PC-3 (cell line): ENCODE data around the gene SYVN1. TPM values are rescaled to one million over a fixed set of nuclear protein-coding genes. Genes with fewer than 3 reads are reported as not detected.

ENCODE experiments used
- ATAC-seq: fragments of 200-7000 bp; cut with Tn5 transposase; 2 replicates; pipeline ENCODE4 v1.9.1; 2020; ENCODE audit warnings: mild to moderate bottlenecking, moderate library complexity
- BruUV-seq: library from RNA; stranded (reverse); fragments of 400-500 nt; replicated peaks from 2 replicates; lab custom pipeline; 2021; lab: Mats Ljungman, UMichigan
- CTCF ChIA-PET: fragments of 300-600 bp; sonication (Branson Sonifier 250); formaldehyde crosslinking; loops from one replicate; lab custom pipeline; 2022; ENCODE audit warnings: antibody characterized with exemption; lab: Charles Lee
- POLR2A ChIA-PET: fragments of 300-600 bp; sonication (Branson Sonifier 250); formaldehyde crosslinking; loops from one replicate; lab custom pipeline; 2022; ENCODE audit warnings: antibody characterized with exemption; ENCODE audit not compliant: unreplicated experiment; lab: Charles Lee
- DNase-seq: peaks from one replicate; pipeline ENCODE4 v3.0.0-alpha.2; 2015
- H2AFZ ChIP-seq: fragments of 300-600 bp; sonication (generic); 2 replicates; pipeline ENCODE4 v1.6.0; 2016; ENCODE audit warnings: antibody characterized with exemption, low read length
- H3F3A ChIP-seq: fragments of 300-600 bp; sonication (generic); one replicate; pipeline ENCODE4 v1.6.0; 2017; ENCODE audit warnings: antibody characterized with exemption, low read length, control low read depth, mild to moderate bottlenecking; ENCODE audit not compliant: unreplicated experiment
- H3K27ac ChIP-seq: fragments of 300-600 bp; sonication (generic); 2 replicates; pipeline ENCODE4 v1.5.1; 2016; ENCODE audit warnings: mild to moderate bottlenecking, low read length
- H3K27me3 ChIP-seq: fragments of 300-600 bp; sonication (generic); 2 replicates; pipeline ENCODE4 v1.6.1; 2016; ENCODE audit warnings: low read length, mixed read lengths
- H3K36me3 ChIP-seq: fragments of 300-600 bp; sonication (generic); 2 replicates; pipeline ENCODE4 v1.6.1; 2016; ENCODE audit warnings: low read depth, mixed run types, low read length, mixed read lengths
- H3K4me1 ChIP-seq: fragments of 300-600 bp; sonication (generic); 2 replicates; pipeline ENCODE4 v1.5.1; 2016; ENCODE audit warnings: low read length; ENCODE audit not compliant: insufficient read depth
- H3K4me2 ChIP-seq: fragments of 300-600 bp; sonication (generic); 2 replicates; pipeline ENCODE4 v1.6.0; 2016; ENCODE audit warnings: low read length
- H3K4me3 ChIP-seq: fragments of 300-600 bp; sonication (generic); 2 replicates; pipeline ENCODE4 v1.5.1; 2016; ENCODE audit warnings: mild to moderate bottlenecking, low read length, mixed read lengths
- H3K79me2 ChIP-seq: fragments of 300-600 bp; sonication (generic); 2 replicates; pipeline ENCODE4 v1.6.1; 2017; ENCODE audit warnings: low read length, mixed read lengths
- H3K9ac ChIP-seq: fragments of 300-600 bp; sonication (generic); 2 replicates; pipeline ENCODE4 v1.6.0; 2016; ENCODE audit warnings: mild to moderate bottlenecking, low read length
- H3K9me2 ChIP-seq: fragments of 300-600 bp; sonication (generic); replicated peaks from 2 replicates; pipeline ENCODE4 v1.6.1; 2016; ENCODE audit warnings: mixed run types, low read length, mixed read lengths
- H3K9me3 ChIP-seq: fragments of 300-600 bp; sonication (generic); 2 replicates; pipeline ENCODE4 v1.6.1; 2016; ENCODE audit warnings: low read length, mixed read lengths
- H4K20me1 ChIP-seq: fragments of 300-600 bp; sonication (generic); 2 replicates; pipeline ENCODE4 v1.6.1; 2016; ENCODE audit warnings: low read length, mixed read lengths
- EZH2 ChIP-seq: fragments of 300-600 bp; sonication (generic); IDR thresholded peaks from one replicate; pipeline ENCODE4 v1.6.1; 2017; ENCODE audit warnings: antibody characterized with exemption, mild to moderate bottlenecking, low read length; ENCODE audit not compliant: unreplicated experiment
- EZH2phosphoT487 ChIP-seq: fragments of 300-600 bp; sonication (generic); IDR thresholded peaks from 2 replicates; pipeline ENCODE4 v1.6.1; 2018; ENCODE audit warnings: mild to moderate bottlenecking, antibody characterized with exemption, low read length, borderline replicate concordance
- intact Hi-C: fragments of 100-400 bp; cut with micrococcal nuclease; formaldehyde crosslinking; loops from 2 replicates; pipeline ENCODE4 v1.9.0; 2023
- total RNA-seq: library from RNA; depleted of rRNA; stranded (reverse); fragments of >200 nt; gene quantifications from 2 replicates; pipeline ENCODE4 v1.2.3, GENCODE V29; 2014
- TF ChIP-seq, protein P1 (sequence below): fragments of 300-600 bp; sonication (generic); conservative IDR thresholded peaks from 2 replicates; pipeline ENCODE4 v1.5.1; 2017; ENCODE audit warnings: antibody characterized with exemption, low read depth, mild to moderate bottlenecking, low read length

The SYVN1 gene
- total RNA-seq, 1 experiment from 2014 or later, result 22.3 TPM

- Histone ChIP-seq H3K27me3 (no peaks in the 10 kb centered on the region), H3F3A (no peaks in the 10 kb centered on the region), H3K27ac (no peak overlapping the region), H3K9me2 (no peaks in the 10 kb centered on the region), H4K20me1 (no peaks in the 10 kb centered on the region), H2AFZ (no peak overlapping the region), H3K4me2 (no peak overlapping the region), H3K4me3 (no peak overlapping the region), H3K79me2 (peaks cover 47% of the 10 kb centered on the region), H3K36me3 (no peaks in the 10 kb centered on the region; the same call in 1 of the 2 replicates), H3K9me3 (no peaks in the 10 kb centered on the region), H3K4me1 (no peaks in the 10 kb centered on the region), H3K9ac (no peak overlapping the region)
- ATAC-seq (no peak), DNase-seq (no peak)
- BruUV-seq, result no TSS peak
- TF ChIP-seq EZH2, result no peak
- TF ChIP-seq EZH2phosphoT487, result no peak
- TF ChIP-seq, protein P1, sequence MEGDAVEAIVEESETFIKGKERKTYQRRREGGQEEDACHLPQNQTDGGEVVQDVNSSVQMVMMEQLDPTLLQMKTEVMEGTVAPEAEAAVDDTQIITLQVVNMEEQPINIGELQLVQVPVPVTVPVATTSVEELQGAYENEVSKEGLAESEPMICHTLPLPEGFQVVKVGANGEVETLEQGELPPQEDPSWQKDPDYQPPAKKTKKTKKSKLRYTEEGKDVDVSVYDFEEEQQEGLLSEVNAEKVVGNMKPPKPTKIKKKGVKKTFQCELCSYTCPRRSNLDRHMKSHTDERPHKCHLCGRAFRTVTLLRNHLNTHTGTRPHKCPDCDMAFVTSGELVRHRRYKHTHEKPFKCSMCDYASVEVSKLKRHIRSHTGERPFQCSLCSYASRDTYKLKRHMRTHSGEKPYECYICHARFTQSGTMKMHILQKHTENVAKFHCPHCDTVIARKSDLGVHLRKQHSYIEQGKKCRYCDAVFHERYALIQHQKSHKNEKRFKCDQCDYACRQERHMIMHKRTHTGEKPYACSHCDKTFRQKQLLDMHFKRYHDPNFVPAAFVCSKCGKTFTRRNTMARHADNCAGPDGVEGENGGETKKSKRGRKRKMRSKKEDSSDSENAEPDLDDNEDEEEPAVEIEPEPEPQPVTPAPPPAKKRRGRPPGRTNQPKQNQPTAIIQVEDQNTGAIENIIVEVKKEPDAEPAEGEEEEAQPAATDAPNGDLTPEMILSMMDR, result no peak
- intact Hi-C loops, result no loop called here
- CTCF ChIA-PET, result interaction anchor here (0.7 kb wide), 1 partner anchor 9 kb away, joined by 4 read pairs; no protein-coding TSS in a partner anchor
- POLR2A ChIA-PET, result no interaction called here
These were observed 30.8 kb downstream of the SYVN1 start for GRCh38 chr11:65103476-65103875.

DNA sequence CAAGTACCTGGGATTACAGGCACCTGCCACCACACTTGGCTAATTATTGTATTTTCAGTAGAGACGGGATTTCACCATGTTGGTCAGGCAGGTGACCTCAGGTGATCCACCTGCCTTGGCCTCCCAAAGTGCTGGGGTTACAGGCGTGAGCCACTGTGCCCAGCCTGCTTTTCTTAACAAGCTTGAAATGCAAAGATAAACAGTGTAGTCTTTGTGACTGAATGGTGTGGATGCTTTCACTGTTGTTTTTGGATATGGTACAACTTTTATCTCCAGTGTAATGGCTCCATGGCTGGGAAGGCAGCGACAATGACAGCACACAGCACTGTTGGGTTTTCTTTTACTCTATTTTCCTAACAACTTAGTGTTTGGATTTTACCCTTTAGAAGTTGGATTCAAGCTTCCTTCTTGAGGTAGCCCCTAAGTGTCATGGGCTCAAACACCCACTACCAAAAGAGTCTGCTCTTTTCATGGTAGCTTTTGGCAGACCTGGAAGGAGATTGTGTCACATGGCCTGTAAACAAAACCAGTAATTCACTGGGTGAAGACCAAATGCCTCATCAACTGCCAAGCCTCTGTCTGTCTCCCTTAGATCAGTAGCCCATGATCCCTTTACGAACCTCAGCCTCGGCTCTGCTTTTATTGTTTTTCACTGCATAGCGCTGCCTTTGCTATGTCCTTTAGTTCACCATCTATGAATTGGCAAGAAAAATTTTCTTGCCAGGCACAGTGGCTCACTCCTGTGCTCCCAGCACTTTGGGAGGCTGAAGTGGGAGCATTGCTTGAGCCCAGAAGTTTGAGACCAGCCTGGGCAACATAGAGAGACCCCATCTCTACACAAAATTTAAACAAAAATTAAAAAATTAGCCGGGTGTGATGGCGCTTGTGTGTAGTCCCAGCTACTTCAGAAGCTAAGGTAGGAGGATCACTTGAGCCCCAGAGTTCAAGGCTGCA lies 31.9 kb downstream of the SYVN1 start:
- Histone ChIP-seq H3K27ac (no peak overlapping the region), H3K27me3 (no peaks in the 10 kb centered on the region), H3K9me2 (no peaks in the 10 kb centered on the region), H3K4me1 (0 out of 2 replicates have a peak, but pooled peaks cover 1% of the 10 kb centered on the region), H3K79me2 (peaks cover 58% of the 10 kb centered on the region), H4K20me1 (no peaks in the 10 kb centered on the region), H3F3A (no peaks in the 10 kb centered on the region), H3K9me3 (no peaks in the 10 kb centered on the region), H3K9ac (no peak overlapping the region), H3K4me2 (no peak overlapping the region), H2AFZ (no peak overlapping the region), H3K4me3 (no peak overlapping the region), H3K36me3 (no peaks in the 10 kb centered on the region; the same call in 1 of the 2 replicates)
- CTCF ChIA-PET, result no interaction called here
- DNase-seq, result no peak
- peak; percentile 42; the same call in 1 of the 2 replicates for ATAC-seq
- POLR2A ChIA-PET, result no interaction called here
- intact Hi-C loops, result no loop called here
- TF ChIP-seq, protein P1, result no peak
- TF ChIP-seq EZH2phosphoT487 (no peak), EZH2 (no peak)
- BruUV-seq, result no TSS peak
